IPS-18c (cell line): ENCODE measurements around the gene TSEN54.
A peak's percentile ranks its signal among the peaks of the same experiment; 100 is the strongest.
"Not testable (repeated sequence)": the region's sequence is repeated elsewhere in the genome, so short reads cannot be mapped to it uniquely, and the experiment has no call there.

Experiments used
- H3K4me3 ChIP-seq: 2 replicates; pipeline ENCODE4 v1.7.0; 2013; ENCODE audit warnings: low read depth, mild to moderate bottlenecking, low read length, moderate library complexity; ENCODE audit not compliant: insufficient read depth
- H3K9me3 ChIP-seq: one replicate; pipeline ENCODE4 v1.6.1; 2013; ENCODE audit warnings: mild to moderate bottlenecking, low read length, moderate library complexity; ENCODE audit not compliant: control insufficient read depth, insufficient read depth

TSEN54 gene

DNA sequence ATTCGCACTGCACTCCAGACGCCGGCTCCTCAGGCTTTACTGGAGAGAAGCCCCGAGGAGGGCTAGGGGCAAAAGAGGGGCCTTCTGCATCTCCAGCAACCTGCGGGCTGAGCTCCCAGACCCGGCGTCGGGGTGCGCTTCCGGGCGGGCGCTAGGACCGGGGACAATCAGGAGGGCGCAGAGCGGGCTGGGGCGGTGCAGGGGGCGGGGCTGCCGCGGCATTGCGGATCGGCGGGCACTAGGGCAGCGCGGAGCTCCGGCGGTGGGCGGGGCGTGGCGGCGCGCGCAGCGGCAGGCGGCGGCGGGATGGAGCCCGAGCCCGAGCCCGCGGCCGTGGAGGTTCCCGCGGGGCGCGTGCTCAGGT lies at the start of gene TSEN54:
TSEN54 (plus strand) TSS at position 274 of the 364 bp plus-strand sequence; CDS start at position 307, 33 bp downstream.
- Histone ChIP-seq H3K9me3 (peaks cover 2% of the 10 kb centered on the region), H3K4me3 (peak within 1 kb of the TSS; percentile 77)

DNA sequence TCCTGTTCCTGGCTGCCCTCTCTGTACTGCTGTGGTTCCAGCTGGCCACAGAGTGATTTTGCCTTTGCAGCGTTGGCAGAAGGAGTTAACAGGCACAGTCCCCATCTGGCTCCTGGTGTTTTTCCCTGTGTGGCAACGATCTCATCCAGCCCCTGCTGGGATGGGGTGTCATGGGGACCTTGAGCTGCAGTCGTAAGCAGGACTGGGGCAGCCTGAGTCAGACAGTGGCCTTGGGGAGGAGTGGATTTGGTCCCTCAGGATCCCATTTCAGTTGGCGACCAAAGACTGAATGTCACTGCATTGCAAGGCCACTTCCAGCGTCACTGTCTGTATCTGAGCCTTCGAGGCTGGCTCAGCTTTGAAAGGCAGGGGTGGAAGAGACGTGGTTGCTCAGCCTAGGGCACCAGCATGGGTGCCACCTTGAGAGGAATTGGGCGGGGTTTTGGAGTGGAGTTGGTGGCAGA lies 48.0 kb upstream of the TSEN54 start:
- Histone ChIP-seq H3K4me3 (no peak overlapping the region), H3K9me3 (no peaks in the 10 kb centered on the region)

DNA sequence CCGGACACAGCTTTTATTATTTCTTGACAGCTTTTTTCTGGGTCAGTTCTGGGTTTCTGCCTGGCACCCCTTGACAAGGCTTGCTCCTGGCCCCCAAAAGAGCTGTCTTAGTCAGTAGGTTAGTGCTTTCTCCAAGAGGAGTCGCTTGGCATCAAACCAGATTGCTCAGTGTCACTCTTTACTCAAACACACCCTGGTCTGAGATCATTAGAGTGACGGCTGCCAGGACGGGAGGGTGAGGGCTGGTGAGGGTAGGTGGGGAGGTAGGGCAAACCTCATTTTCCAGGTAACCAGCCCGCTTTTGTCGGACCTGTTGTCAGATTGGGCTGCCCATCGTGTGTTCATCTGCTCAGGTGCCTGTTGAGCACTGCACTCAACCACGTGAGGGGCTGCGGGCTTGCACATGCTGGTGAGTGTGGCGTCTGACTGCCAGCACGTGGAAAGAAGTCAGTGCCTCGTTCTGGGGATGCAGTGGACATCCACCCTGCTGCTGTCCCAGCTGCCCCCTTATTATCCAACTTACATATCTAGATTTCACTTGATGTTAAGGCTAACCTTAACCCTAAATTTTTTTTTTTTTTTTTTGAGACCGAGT lies 47.5 kb upstream of the TSEN54 start:
- Histone ChIP-seq H3K9me3 (no peaks in the 10 kb centered on the region), H3K4me3 (no peak overlapping the region)

DNA sequence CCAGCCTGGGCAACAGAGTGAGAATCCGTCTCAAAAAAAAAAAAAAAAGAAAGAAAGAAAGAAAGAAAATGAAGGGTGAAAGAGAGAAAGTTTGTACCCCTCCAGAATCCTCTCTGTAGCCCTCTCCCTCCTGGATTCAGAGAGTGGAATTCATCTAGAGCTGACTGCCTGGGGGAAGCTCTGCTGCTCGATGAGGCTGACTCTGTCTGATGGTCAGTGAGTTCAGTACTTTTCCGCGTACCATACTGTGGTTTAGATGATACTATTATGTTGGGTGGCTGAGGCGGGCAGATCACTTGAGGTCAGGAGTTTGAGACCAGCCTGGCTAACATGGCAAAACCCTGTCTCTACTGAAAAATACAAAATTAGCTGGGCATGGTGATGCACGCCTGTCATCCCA lies 45.1 kb upstream of the TSEN54 start:
- no peak overlapping the region for H3K4me3 ChIP-seq
- no peaks in the 10 kb centered on the region for H3K9me3 ChIP-seq

DNA sequence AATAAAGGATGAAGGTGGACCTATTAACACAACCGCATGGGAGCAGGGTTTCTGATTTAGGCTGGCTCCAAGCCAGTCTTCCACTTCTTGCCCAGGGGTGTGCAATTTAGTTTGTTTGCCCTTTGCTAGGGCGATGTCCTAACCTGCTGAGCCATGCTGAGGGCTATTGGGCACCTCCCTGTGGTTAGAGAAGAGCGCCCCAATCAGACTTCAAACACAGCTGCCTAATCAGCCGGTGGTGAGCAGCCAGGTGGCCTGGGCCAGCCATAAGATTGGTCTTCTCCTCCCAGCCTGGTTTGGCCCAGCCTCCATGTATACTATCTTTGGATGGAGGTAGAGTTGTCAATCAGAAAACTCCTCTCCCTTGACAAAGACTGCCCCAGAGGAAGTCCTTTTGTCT lies 44.2 kb upstream of the TSEN54 start:
- Histone ChIP-seq H3K9me3 (no peaks in the 10 kb centered on the region), H3K4me3 (no peak overlapping the region)

DNA sequence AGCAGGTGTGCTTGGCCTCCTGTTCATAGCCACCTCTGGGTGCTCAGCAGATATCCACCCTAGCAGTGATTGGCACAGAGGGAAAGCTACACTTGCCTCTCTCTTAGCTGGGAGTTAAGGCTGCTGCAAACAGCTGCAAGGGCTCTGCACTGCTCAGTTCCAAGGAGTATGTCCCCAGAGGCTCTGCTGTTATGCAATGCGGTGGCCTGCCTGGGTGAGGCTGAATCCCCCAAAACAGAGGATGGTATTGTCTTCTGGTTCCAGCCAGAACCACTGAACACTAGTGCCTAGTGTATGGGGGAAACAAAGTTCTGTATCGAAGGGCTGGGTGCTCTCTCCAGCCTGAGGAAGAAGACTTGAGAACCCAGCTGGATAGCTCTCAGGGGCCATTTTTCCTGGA lies 43.1 kb upstream of the TSEN54 start:
- Histone ChIP-seq H3K9me3 (no peaks in the 10 kb centered on the region), H3K4me3 (no peak overlapping the region)

DNA sequence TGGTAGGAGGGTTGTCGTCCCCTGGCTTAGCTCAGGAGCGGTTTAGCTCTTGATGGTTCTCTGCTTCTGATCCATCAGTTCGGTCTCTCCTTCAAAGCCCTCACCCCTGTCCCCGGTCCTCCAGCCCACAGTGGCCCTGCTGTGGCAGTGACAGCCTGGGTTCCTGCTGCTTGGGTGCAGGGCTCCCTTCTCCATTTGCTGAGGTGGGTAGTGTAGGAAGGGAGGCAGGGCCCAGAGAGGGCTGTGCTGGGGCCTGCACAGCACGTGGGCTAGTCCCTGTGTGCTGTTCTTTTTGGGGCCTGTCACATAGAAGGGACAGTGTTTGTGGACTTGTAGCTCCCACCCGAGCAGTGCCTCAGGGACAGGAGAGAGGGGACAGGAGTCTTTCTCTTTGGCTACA lies 41.6 kb upstream of the TSEN54 start:
- no peak overlapping the region for H3K4me3 ChIP-seq
- no peaks in the 10 kb centered on the region for H3K9me3 ChIP-seq

DNA sequence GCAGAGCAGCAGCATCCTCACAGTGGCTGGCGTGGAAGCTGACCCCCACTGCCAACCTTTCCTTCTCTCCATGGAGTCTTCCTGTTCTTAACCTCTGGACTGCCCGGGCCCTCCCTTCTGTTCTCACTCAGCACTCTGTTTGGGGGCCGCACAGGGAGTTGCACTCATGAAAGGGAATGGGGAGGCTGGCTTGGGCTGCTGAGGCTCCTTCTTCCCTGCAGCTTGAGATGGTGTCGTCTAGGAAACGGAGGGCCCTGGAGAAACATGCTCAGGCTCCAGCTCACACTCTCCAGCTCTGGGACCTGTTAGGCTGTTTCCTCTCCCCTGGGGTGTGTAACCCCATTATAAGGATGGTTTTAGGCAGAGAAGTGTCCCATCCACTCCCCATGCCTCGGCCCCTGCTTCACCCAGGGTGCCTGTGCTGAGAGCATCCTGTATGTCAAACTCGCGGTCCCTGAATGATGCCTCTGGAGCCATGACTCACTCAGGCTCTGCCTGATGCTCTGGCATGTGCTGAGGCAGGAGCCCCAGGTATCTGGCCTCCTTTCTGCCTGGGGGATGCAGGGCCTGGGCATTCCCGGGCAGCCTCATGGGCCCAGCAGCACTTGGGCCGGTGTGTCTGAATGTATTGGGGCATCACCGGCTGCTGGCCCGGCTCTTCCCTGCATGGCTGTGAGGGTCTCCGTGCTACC lies 41.0 kb upstream of the TSEN54 start:
- no peak overlapping the region for H3K4me3 ChIP-seq
- H3K9me3 ChIP-seq = no peaks in the 10 kb centered on the region

DNA sequence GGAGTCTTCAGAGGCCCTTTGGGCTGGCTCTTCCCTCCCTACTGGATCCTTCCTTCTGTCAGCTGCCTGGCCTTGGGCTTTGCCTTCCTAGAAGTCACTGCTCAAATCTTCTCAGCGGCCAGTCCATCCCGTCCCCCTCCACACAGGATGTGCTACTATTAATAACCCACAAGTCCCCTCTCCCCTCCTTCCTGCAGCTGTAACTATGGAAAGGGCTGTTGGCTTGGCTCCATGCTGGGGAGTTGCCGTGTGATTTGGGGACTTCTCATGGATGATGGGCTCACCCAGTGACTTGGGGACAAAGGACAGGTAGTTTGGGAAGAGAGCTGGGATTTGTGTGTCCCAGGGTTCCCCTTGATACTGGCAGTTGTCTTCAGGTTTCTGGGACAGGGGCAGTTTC lies 40.5 kb upstream of the TSEN54 start:
- no peak overlapping the region for H3K4me3 ChIP-seq
- no peaks in the 10 kb centered on the region for H3K9me3 ChIP-seq

DNA sequence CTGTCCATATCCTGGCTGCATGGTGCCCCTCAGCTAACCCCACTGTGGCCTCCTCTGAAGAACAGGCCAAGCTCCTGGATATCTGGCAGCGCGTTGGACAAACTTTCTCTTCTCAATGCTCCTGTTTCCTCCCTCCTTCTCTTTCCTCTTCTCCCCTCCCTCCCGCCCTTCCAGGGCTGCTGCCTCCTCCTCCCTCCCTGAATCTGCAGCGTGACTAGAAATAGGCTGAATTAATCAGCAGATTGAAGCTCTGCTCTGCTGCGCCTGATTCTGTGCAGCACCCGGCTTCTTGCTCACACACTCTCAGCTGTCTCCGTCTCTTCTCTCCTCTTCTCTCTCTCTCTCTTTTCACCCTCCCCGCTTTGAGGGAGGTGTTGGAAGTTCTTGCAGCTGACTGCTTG lies 40.1 kb upstream of the TSEN54 start:
- Histone ChIP-seq H3K4me3 (no peak overlapping the region), H3K9me3 (no peaks in the 10 kb centered on the region)

DNA sequence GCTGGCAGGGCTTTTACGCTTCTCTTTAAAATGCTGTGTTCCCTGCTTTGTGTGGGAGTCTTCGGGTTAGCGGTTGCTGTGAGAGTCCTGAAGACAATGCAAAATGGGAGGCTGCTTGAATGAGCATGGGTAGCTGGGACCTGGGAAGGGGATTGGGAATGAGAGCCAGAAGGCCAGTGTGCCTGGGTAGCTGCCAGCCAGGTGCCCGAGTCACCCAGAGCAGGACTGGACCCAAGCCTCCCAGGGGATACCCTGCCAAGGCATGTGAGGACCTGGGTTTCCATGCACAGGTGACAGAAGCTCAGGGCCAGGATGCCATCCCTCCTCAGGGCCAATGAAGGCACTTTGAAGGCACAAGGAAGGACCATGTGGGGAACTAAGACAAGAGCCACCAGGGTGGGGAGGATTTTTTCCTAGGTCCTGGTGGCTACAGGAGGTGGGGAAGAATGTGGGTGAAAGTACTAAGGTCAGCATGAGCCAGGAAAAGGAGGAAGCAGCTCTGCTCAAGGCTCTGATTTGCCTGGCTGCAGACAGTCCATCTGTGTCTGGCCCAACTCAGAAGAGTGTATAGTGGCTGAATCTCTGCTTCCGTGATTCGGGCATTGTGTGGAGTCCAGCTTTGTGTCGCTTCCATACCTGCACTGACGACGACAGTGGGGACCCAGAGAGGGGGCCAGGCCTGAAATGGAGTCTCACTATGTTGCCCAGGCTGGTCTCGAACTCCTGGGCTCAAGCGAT lies 39.4 kb upstream of the TSEN54 start:
- no peaks in the 10 kb centered on the region for H3K9me3 ChIP-seq
- no peak overlapping the region for H3K4me3 ChIP-seq

DNA sequence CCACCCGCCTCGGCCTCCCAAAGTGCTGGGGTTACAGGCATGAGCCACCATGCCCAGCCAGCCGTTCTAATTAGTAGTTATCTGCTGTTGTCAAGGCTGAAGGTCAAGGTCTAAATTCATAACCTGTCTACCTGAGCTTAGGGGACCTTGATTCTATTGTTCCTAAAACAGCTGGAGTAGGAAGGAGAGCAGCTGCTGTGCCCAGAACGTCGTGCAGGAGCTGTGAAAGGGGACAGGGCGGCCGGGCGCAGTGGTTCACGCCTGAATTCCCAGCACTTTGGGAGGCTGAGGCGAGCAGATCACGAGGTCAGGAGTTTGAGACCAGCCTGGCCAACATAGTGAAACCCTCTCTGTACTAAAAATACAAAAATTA lies 38.9 kb upstream of the TSEN54 start:
- not testable (repeated sequence) for H3K4me3 ChIP-seq, H3K9me3 ChIP-seq

DNA sequence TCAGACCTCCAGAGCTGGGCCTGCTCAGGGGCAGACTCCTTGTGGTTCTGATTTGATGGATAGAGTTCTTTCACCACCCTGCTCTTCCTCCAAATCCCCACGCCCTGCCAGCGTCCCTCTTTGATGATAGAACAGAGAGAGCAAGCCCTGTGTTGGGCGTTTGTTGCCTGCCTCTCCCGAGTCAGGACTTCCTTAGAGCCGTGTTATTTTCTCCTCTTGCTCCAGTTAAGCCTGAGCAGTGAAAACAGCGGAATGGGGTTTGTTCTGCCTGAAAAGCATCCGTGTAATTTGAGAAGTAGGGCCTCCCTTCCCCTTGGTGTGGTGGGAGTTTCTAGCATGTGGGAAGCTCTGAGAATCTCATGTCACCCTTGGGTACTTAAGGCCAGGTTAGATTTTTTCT lies 37.8 kb upstream of the TSEN54 start:
- Histone ChIP-seq H3K9me3 (no peaks in the 10 kb centered on the region), H3K4me3 (no peak overlapping the region)

DNA sequence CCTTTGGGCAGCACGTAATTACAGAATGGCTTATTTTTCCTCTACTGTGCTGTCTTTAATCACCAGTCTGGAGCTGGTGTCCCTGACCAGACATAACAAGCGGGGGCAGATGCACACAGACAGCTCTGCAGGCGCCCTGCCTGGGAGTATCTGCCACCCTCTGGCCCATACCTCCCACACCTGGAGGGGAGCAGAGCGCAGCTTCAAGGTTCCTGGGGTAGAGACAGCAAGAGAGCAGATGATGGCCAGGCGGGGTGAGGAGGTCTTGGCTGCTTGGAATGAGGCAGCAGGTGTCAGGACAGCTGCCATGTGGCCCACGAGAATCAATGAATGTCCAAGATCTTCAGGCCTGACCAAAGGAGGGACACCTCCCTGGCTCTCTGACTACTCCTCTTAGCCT lies 36.0 kb upstream of the TSEN54 start:
- Histone ChIP-seq H3K9me3 (no peaks in the 10 kb centered on the region), H3K4me3 (no peak overlapping the region)

DNA sequence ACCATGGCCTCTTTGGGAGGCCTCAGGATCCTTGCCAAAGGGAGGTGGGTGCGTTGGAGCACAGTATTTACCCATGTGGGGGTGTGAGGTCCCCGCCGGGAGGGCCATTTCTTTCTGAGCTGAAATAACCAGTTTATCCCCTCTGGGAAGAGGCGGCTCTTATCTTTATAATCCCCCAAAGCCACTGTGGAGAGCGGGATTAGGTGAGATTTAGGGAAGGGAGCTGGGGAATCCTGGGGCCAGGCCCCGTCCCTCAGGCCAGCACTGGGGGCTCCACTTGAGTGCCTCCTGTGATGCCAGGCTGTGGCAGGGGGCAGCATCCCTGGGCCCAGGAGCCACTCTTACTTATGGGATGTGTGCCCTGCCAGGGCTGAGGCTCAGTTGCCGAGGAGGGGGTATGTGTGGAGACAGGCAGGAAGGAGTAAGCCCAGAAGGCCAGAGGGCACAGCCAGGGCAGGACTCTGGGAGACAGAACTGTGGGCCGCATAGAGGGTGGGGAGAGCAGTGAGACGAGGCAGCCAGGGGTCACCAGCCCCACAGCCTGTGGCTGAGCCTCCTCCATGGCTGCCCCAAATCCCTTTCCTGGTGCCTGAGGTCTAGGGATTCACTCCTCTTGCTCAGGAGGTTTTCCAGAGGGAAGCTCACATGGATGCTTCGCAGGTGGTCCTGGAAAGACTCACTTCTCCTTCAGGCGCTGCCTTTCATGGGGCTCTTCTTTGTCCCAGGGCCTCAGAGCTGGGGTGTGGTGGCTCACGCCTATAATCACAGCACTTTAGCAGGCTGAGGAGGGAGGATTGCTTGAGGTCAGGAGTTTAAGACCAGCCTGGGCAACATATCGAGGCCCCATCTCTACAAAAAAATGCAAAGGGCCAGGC lies 34.9 kb upstream of the TSEN54 start:
- no peak overlapping the region for H3K4me3 ChIP-seq
- H3K9me3 ChIP-seq = no peaks in the 10 kb centered on the region

DNA sequence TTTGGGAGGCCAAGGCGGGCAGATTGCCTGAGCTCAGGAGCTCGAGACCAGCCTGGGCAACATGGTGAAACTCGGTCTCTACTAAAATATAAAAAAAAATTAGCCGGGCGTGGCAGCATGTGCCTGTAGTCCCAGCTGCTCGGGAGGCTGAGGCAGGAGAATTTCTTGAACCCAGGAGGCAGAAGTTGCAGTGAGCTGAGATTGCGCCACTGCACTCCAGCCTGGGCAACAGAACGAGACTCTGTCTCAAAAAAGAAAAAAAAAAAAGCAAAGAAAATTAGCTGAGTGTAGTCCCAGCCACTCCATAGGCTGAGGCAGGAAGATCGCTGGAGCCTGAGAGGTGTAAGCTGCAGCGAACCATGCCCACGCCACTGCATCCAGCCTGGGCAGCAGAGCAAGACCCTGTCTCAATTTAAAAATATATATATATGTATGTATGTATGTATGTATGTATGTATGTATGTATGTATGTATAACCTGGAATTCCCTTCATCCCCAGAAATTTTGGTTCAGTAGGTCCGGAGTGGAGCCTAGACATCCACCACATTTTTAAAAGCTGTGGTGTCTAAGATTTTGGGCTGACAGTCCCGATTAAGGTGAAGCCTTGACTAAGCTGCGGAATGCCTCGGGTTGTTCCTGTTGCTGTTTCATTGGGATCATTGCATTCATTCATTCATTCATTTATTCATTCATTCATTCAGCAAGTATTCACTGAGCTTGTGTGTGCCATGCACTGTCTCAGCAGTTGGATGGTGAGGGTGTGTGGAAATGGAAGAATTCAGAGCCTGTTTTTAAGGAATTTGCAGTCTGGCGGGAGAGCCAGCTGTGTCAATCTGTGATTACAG lies 34.0 kb upstream of the TSEN54 start:
- H3K4me3 ChIP-seq = no peak overlapping the region

DNA sequence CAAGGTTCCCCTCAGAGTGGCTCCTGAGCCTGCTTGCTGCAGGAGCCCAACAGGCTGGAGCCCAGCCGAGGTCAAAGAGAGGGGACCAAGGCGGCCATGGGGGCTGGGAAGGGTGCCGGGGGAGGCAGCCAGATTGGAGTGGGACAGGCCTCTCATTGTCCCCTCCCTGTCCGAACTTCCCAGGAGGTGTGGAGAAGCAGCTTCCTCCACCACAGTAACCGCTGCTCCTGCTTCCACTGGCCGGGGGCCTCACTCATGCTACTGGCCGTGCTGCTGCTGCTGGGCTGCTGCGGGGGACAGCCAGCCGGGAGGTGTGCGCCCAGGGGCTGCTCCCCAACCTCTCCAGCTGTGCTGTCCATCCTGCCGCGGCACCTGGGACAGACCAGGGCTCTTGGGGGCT lies 30.6 kb upstream of the TSEN54 start:
- H3K4me3 ChIP-seq = no peak overlapping the region

More for the DNA sequence above, 34.0 kb upstream of the TSEN54 start:
- H3K9me3 ChIP-seq = no peaks in the 10 kb centered on the region

More for the DNA sequence above, 30.6 kb upstream of the TSEN54 start:
- H3K9me3 ChIP-seq = no peaks in the 10 kb centered on the region
